Measurements from ENCODE around the gene FNDC3B.

FNDC3B gene

GRCh38 chr3:172173316-172174254 is 134.2 kb downstream of the FNDC3B start:
- TF ChIP-seq POLR2A (IDR thresholded peaks at IDR 0.05; ENCODE audit: low read depth, low read length) (no peak), POLR2AphosphoS5 (IDR thresholded peaks at IDR 0.05; ENCODE audit: low read depth, low read length) (no peak), TAF1 (IDR thresholded peaks at IDR 0.05; ENCODE audit: borderline replicate concordance, low read depth, low read length) (no peak)
- DNase-seq (ENCODE audit: insufficient read length) (no peak), FAIRE-seq (no peak)

GRCh38 chr3:172174513-172175253 is 135.3 kb downstream of the FNDC3B start:
- no peak for TF ChIP-seq TAF1 (IDR thresholded peaks at IDR 0.05; ENCODE audit: borderline replicate concordance, low read depth, low read length)
- no peak for TF ChIP-seq POLR2A (IDR thresholded peaks at IDR 0.05; ENCODE audit: low read depth, low read length)
- TF ChIP-seq POLR2AphosphoS5 (IDR thresholded peaks at IDR 0.05; ENCODE audit: low read depth, low read length): no peak
- FAIRE-seq (no peak), DNase-seq (ENCODE audit: insufficient read length) (no peak)

- TF ChIP-seq TAF1 (IDR thresholded peaks at IDR 0.05; ENCODE audit: borderline replicate concordance, low read depth, low read length): no peak
- no peak for TF ChIP-seq POLR2AphosphoS5 (IDR thresholded peaks at IDR 0.05; ENCODE audit: low read depth, low read length)
- no peak for TF ChIP-seq POLR2A (IDR thresholded peaks at IDR 0.05; ENCODE audit: low read depth, low read length)
- DNase-seq (ENCODE audit: insufficient read length): no peak
- FAIRE-seq: no peak
Observed at GRCh38 chr3:172175254-172175599, 135.8 kb downstream of the FNDC3B start.

- TF ChIP-seq POLR2AphosphoS5 (IDR thresholded peaks at IDR 0.05; ENCODE audit: low read depth, low read length): no peak
- no peak for TF ChIP-seq POLR2A (IDR thresholded peaks at IDR 0.05; ENCODE audit: low read depth, low read length)
- no peak for TF ChIP-seq TAF1 (IDR thresholded peaks at IDR 0.05; ENCODE audit: borderline replicate concordance, low read depth, low read length)
- FAIRE-seq (no peak), DNase-seq (ENCODE audit: insufficient read length) (no peak)
Observed at GRCh38 chr3:172176061-172176770, 136.8 kb downstream of the FNDC3B start.

GRCh38 chr3:172177046-172177445 is 137.7 kb downstream of the FNDC3B start:
- FAIRE-seq (no peak), DNase-seq (ENCODE audit: insufficient read length) (no peak)
- TF ChIP-seq POLR2A (IDR thresholded peaks at IDR 0.05; ENCODE audit: low read depth, low read length) (no peak), POLR2AphosphoS5 (IDR thresholded peaks at IDR 0.05; ENCODE audit: low read depth, low read length) (no peak), TAF1 (IDR thresholded peaks at IDR 0.05; ENCODE audit: borderline replicate concordance, low read depth, low read length) (no peak)

GRCh38 chr3:172177803-172178316 is 138.5 kb downstream of the FNDC3B start:
- no peak for DNase-seq (ENCODE audit: insufficient read length)
- no peak for TF ChIP-seq POLR2AphosphoS5 (IDR thresholded peaks at IDR 0.05; ENCODE audit: low read depth, low read length)
- TF ChIP-seq POLR2A (IDR thresholded peaks at IDR 0.05; ENCODE audit: low read depth, low read length): no peak
- TF ChIP-seq TAF1 (IDR thresholded peaks at IDR 0.05; ENCODE audit: borderline replicate concordance, low read depth, low read length): no peak
- FAIRE-seq: no peak

GRCh38 chr3:172179680-172180399 is 140.5 kb downstream of the FNDC3B start:
- FAIRE-seq (no peak), DNase-seq (ENCODE audit: insufficient read length) (no peak)
- TF ChIP-seq TAF1 (IDR thresholded peaks at IDR 0.05; ENCODE audit: borderline replicate concordance, low read depth, low read length): no peak
- no peak for TF ChIP-seq POLR2AphosphoS5 (IDR thresholded peaks at IDR 0.05; ENCODE audit: low read depth, low read length)
- no peak for TF ChIP-seq POLR2A (IDR thresholded peaks at IDR 0.05; ENCODE audit: low read depth, low read length)

- TF ChIP-seq TAF1 (IDR thresholded peaks at IDR 0.05; ENCODE audit: borderline replicate concordance, low read depth, low read length): no peak
- no peak for TF ChIP-seq POLR2A (IDR thresholded peaks at IDR 0.05; ENCODE audit: low read depth, low read length)
- no peak for TF ChIP-seq POLR2AphosphoS5 (IDR thresholded peaks at IDR 0.05; ENCODE audit: low read depth, low read length)
Observed at GRCh38 chr3:172180473-172180872, 141.1 kb downstream of the FNDC3B start.

GRCh38 chr3:172181932-172182586 is 142.7 kb downstream of the FNDC3B start:
- TF ChIP-seq POLR2A (IDR thresholded peaks at IDR 0.05; ENCODE audit: low read depth, low read length): no peak
- TF ChIP-seq TAF1 (IDR thresholded peaks at IDR 0.05; ENCODE audit: borderline replicate concordance, low read depth, low read length): no peak
- no peak for TF ChIP-seq POLR2AphosphoS5 (IDR thresholded peaks at IDR 0.05; ENCODE audit: low read depth, low read length)
- FAIRE-seq: no peak
- no peak for DNase-seq (ENCODE audit: insufficient read length)

More at GRCh38 chr3:172180473-172180872, 141.1 kb downstream of the FNDC3B start:
- FAIRE-seq: no peak
- no peak for DNase-seq (ENCODE audit: insufficient read length)

GRCh38 chr3:172182797-172183196 is 143.4 kb downstream of the FNDC3B start:
- TF ChIP-seq TAF1 (IDR thresholded peaks at IDR 0.05; ENCODE audit: borderline replicate concordance, low read depth, low read length): no peak
- no peak for TF ChIP-seq POLR2A (IDR thresholded peaks at IDR 0.05; ENCODE audit: low read depth, low read length)
- TF ChIP-seq POLR2AphosphoS5 (IDR thresholded peaks at IDR 0.05; ENCODE audit: low read depth, low read length): no peak
- FAIRE-seq: no peak
- no peak for DNase-seq (ENCODE audit: insufficient read length)

Measured in GM12892 (cell line).